ENCODE results near the gene YBX2.

Gene YBX2

DNA sequence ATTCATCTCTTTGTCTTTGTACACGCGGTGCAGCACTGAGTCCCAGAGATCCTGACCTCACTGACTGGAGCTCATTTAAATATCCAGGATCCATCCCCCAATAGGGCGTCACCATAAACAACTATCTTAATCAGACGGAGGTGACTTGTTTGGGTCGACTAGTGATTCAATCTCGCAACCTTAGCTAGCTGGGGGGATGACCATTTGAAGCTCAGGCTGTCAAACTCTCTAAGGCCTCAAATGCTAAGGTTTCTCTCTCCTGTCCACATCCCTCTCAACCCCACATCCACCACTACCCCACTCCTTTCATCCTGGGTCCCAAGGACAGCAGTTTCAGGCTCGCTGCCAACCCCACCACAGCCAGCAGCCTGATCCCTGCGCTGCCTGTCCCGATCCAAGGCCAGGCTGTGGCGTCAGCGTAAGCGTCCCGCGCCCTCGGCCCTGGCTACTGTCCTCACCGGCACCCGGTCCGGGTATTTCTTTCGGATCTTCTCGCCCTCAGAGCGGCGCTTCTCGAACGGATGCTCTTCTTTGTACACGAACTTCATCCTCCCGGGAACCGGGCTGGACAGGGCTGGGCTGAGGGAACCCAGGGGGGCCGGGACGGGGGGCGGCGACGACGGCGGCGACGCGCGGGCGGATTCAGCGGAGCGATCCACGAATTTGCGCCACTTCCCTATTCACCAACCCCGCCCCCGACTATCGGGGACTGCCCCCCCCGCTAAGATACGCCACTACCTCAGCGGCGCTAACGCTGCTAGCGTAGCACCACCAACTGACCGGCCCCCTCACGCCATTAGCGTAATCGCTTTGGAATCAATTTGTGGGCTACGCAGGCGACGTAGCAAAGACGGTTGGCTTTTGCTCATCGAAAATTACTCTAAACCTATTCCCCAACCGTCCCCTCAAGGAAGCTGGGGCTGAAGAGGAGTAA lies 52.4 kb downstream of the YBX2 start, which contains the start of gene GABARAP:
Gene GABARAP (minus strand): TSS at position 667 of the 934 bp plus-strand sequence. CDS start 119 bp downstream, at position 548.
- peak; percentile 89 to 94 for DNase-seq

DNA sequence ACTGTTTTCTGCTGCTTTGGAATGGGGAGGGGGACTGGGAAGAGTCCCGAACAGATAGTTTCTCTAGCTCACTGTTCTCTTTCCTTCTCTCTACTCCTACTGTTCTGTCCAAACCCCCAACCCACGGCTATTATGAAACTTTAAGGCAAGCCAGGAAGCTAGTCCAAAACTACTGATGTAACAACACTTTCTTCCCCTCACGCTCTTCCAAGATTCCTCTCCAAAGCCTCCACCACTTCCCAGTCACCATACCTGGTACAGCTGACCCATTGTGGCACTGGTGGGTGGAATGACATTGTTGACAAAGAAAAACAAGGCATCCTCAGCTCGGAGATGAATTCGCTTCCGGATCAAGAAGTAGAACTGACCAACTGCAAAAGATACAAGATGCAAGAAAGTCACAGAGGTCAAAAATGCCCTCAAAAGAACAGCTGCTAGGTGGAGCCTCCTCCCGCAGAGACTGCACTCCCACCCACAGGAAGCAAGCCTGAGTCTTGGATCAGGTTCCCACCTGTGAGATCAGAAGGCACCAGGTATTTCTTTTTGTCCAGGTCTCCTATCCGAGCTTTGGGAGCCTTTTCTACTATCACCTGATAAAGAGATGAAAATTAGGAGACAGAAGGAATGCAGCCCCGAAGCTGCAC lies 53.2 kb downstream of the YBX2 start:
- DNase-seq: no peak

DNA sequence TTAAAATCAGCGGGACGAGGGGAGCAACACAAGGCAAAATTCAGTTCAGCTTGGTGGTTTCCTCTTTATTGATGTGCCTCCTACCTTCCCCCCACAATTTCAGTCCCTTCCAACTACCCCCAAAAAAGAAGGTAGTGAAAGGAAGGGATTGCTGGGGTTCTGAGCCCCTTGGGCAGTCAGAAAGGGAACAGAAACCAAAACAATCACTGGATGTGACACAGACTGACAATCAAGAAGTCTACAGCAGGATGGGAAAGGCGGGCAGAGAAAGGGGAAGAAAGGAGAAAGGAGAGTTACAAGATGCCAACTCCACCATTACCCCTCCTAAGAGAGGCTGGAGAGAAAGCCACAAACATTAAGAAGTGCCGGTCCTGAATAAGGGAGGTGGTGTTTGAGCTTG lies 54.1 kb downstream of the YBX2 start:
- no peak for DNase-seq

DNA sequence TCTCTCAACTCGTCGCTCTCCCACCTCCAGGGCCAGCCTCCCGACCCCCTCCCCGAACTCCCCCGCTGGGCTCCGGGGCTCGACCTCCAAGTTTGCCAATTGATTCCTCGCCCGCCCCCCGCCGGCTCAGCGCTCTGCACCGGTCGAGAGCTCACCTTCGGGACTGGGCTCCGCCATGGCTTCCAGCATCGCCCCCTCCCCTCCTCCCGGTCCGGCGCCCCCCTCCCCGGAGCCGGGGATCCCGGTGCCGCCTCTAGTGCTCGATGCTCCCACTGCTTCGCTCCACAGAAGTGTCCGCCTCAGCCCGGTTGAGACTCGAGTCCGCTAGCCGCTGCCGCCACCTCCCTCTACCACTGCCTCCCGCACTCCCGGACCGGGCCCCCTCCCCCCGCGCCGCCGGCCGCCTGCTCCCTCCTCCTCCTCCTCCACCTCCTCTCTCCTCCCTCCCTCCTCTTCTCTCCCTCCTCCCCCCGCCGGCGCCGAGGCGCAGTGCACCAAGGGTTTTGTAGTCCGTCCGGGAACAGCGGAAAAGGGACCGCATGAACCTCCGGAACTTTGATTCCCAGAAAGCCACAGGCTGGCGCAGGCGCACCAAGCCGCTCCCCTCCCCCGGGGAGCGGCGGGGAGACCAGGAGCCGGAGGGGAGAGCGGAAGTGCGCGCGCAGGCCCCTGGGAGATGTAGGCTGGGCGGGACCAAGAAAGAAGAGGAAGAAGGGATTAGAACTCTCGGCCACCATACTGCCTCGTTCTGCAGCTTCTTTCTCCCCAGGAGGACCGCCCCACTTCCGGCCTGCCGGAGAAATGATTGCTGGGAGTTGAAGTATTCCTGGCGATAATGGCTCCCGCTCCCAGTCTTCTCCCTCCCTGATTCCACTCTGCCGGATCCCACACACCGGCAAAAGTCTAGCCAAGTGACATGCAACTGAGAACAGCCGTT lies 55.1 kb downstream of the YBX2 start, which contains the start of gene PHF23:
Gene PHF23 (minus strand): TSS at position 367 of the 937 bp plus-strand sequence. CDS start 178 bp downstream, at position 189.
- peak; percentile 99 for DNase-seq

DNA sequence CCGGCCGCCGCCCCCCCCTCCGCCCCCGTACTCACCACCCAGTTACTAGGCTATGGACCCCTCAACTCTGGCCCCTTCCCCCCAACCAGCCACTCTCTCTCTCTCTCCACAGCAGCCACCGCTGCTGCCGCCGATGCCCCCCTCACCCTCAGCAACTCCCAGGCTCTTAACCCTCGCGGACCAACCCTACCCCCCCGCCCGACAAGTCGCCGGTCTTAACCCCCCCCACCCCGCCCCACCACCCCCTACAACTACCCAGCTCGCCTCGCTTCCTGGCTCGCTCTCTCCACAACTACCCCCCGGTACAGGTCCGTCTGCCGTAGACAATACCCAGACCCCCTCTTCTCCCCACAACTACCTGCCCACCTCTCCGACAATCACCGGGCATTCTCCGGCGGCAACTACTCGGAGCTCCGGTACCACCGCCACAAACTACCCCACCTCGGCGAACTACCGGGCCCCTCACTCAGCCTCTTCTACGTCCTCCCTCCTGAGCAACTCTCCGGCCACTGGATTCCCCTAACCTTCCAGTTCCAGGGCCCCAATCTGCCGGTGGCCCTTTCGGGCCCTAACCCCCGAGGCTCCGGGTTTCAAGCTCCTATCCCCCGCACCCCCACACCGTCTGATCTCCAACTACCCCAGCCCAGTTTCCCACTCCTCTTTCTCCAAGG lies 55.9 kb downstream of the YBX2 start:
- peak; percentile 45 to 53 for DNase-seq
